SU-DHL-6 (cell line): Measurements from ENCODE around the gene ADARB2.

Experiments
- H2AFZ ChIP-seq: fragments of 200-600 bp; sonication (generic); 2 replicates; pipeline ENCODE4 v1.6.1; 2014; ENCODE audit warnings: low read depth, mild to moderate bottlenecking, moderate library complexity, mixed read lengths, antibody characterized with exemption, low read length; ENCODE audit not compliant: severe bottlenecking
- H3F3A ChIP-seq: fragments of 200-600 bp; shearing (Covaris generic); 2 replicates; pipeline ENCODE4 v1.6.0; 2016; ENCODE audit warnings: antibody characterized with exemption, mild to moderate bottlenecking; ENCODE audit not compliant: insufficient read depth
- H3K27ac ChIP-seq: fragments of 200-600 bp; sonication (generic); 2 replicates; pipeline ENCODE4 v1.5.1; 2016; ENCODE audit warnings: low read depth, mild to moderate bottlenecking, low read length, moderate library complexity, mixed read lengths
- H3K27me3 ChIP-seq: fragments of 200-600 bp; sonication (generic), shearing (Covaris generic); 2 replicates; pipeline ENCODE4 v1.6.0; 2014; ENCODE audit warnings: mild to moderate bottlenecking, low read length
- H3K36me3 ChIP-seq: fragments of 200-600 bp; sonication (generic); 2 replicates; pipeline ENCODE4 v1.6.1; 2014; ENCODE audit warnings: mild to moderate bottlenecking, low read length, mixed read lengths
- H3K4me2 ChIP-seq: fragments of 300-600, 200-600 bp; shearing (Covaris generic), sonication (generic); 2 replicates; pipeline ENCODE4 v1.6.0; 2014; ENCODE audit warnings: low read length, low read depth, mild to moderate bottlenecking; ENCODE audit not compliant: poor library complexity, severe bottlenecking
- H3K4me3 ChIP-seq: fragments of 200-600 bp; sonication (generic); 2 replicates; pipeline ENCODE4 v1.5.1; 2014; ENCODE audit warnings: antibody characterized with exemption, low read length, mild to moderate bottlenecking, mixed read lengths; ENCODE audit not compliant: insufficient read depth, poor library complexity, severe bottlenecking
- H3K79me2 ChIP-seq: fragments of 200-600 bp; sonication (generic); 2 replicates; pipeline ENCODE4 v1.6.1; 2014; ENCODE audit warnings: mild to moderate bottlenecking, low read length, moderate library complexity; ENCODE audit not compliant: insufficient read depth
- H3K9ac ChIP-seq: fragments of 200-600 bp; sonication (generic); 2 replicates; pipeline ENCODE4 v1.7.0; 2014; ENCODE audit warnings: mild to moderate bottlenecking, low read length
- H3K9me2 ChIP-seq: fragments of 200-600 bp; sonication (generic); replicated peaks from 2 replicates; pipeline ENCODE4 v1.6.1; 2014; ENCODE audit warnings: low read length; ENCODE audit not compliant: insufficient read depth
- H3K9me3 ChIP-seq: fragments of 200-600 bp; sonication (generic); 2 replicates; pipeline ENCODE4 v1.6.1; 2014; ENCODE audit warnings: low read length, mixed read lengths; ENCODE audit not compliant: insufficient read depth
- H4K20me1 ChIP-seq: fragments of 200-600 bp; sonication (generic); 2 replicates; pipeline ENCODE4 v1.6.1; 2014; ENCODE audit warnings: low read depth, mild to moderate bottlenecking, antibody characterized with exemption, low read length, moderate library complexity, mixed read lengths
- EZH2phosphoT487 ChIP-seq: fragments of 200-600 bp; sonication (generic), shearing (Covaris generic); conservative IDR thresholded peaks from 2 replicates; pipeline ENCODE4 v1.6.1; 2018; ENCODE audit warnings: mild to moderate bottlenecking, antibody characterized with exemption, low read length, moderate library complexity, mixed read lengths
- TF ChIP-seq, protein P1 (sequence below): fragments of 200-600 bp; sonication (generic); IDR thresholded peaks from one replicate; pipeline ENCODE4 v1.5.1; 2017; ENCODE audit warnings: antibody characterized with exemption, mild to moderate bottlenecking, low read length, moderate library complexity; ENCODE audit not compliant: insufficient read depth, poor library complexity, severe bottlenecking

ADARB2 gene

DNA sequence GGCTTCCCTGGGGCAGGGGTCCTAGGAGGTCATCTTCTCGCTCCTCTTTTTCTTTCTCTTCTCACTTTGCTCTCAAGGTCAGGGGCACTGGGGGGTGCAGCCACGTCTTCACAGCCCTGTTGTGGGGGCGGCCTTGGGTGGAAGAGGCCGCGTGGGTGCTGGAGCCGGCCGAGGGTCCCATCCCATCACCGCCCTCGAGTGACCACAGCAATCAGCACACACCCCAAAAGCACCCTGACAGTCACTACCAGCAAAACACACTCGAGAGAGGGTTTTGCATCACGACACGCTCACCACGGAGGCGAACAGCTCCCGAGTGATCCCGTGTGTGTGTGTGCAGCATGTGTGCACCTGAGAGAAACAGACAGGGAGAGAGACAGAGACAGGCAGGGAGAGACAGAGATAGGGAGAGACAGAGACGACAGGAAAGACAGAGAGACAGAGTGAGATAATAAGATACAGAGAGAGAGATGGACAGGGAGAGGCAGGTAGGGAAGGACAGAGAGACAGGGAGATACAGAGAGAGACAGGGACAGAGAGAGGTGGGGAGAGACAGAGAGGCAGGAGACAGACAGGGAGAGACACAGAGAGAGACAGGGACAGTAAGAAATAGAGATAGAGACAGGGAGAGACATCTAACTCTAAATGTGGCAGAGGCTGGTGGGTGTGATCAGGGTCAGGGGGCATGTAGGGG is 580.3 kb downstream of the ADARB2 start:
- Histone ChIP-seq H4K20me1 (no peaks in the 10 kb centered on the region), H3K4me3 (no peak overlapping the region), H3F3A (no peaks in the 10 kb centered on the region), H2AFZ (no peak overlapping the region), H3K79me2 (no peaks in the 10 kb centered on the region), H3K9me3 (no peaks in the 10 kb centered on the region), H3K36me3 (no peaks in the 10 kb centered on the region), H3K27me3 (no peaks in the 10 kb centered on the region), H3K27ac (no peak overlapping the region), H3K9me2 (no peaks in the 10 kb centered on the region), H3K9ac (no peak overlapping the region), H3K4me2 (no peak overlapping the region)
- TF ChIP-seq, protein P1, sequence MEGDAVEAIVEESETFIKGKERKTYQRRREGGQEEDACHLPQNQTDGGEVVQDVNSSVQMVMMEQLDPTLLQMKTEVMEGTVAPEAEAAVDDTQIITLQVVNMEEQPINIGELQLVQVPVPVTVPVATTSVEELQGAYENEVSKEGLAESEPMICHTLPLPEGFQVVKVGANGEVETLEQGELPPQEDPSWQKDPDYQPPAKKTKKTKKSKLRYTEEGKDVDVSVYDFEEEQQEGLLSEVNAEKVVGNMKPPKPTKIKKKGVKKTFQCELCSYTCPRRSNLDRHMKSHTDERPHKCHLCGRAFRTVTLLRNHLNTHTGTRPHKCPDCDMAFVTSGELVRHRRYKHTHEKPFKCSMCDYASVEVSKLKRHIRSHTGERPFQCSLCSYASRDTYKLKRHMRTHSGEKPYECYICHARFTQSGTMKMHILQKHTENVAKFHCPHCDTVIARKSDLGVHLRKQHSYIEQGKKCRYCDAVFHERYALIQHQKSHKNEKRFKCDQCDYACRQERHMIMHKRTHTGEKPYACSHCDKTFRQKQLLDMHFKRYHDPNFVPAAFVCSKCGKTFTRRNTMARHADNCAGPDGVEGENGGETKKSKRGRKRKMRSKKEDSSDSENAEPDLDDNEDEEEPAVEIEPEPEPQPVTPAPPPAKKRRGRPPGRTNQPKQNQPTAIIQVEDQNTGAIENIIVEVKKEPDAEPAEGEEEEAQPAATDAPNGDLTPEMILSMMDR: no peak
- TF ChIP-seq EZH2phosphoT487: no peak

DNA sequence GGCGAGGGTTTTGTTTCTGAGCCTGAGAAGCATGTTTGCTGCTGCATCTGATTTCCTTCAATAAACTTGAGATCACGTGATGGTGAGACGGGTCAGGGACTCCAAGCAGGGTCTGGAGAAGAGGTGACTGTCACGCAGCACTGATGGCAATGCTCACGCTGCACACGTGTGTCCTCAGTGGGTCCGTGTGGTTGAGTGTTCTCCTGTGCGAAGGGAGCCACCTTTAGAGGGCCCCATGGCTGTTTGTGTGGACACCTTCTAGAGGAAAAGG is 580.8 kb downstream of the ADARB2 start:
- no peaks in the 10 kb centered on the region for H3K79me2 ChIP-seq
- no peak overlapping the region for H3K4me3 ChIP-seq
- H3K9me3 ChIP-seq: no peaks in the 10 kb centered on the region
- H3F3A ChIP-seq: no peaks in the 10 kb centered on the region
- no peaks in the 10 kb centered on the region for H3K27me3 ChIP-seq
- H4K20me1 ChIP-seq: no peaks in the 10 kb centered on the region
- no peaks in the 10 kb centered on the region for H3K36me3 ChIP-seq
- H3K27ac ChIP-seq: no peak overlapping the region
- no peaks in the 10 kb centered on the region for H3K9me2 ChIP-seq
- H3K9ac ChIP-seq: no peak overlapping the region
- TF ChIP-seq EZH2phosphoT487: no peak
- TF ChIP-seq, protein P1: no peak
- no peak overlapping the region for H3K4me2 ChIP-seq
- no peak overlapping the region for H2AFZ ChIP-seq

GRCh38 chr10:1155791-1156615 is 581.3 kb downstream of the ADARB2 start:
- H3K9ac ChIP-seq: no peak overlapping the region
- no peak overlapping the region for H3K4me2 ChIP-seq
- no peaks in the 10 kb centered on the region for H3K79me2 ChIP-seq
- no peak overlapping the region for H2AFZ ChIP-seq
- H3K27me3 ChIP-seq: no peaks in the 10 kb centered on the region
- no peak overlapping the region for H3K4me3 ChIP-seq
- no peaks in the 10 kb centered on the region for H3K9me2 ChIP-seq
- no peaks in the 10 kb centered on the region for H4K20me1 ChIP-seq
- H3K9me3 ChIP-seq: no peaks in the 10 kb centered on the region
- H3K27ac ChIP-seq: no peak overlapping the region
- no peaks in the 10 kb centered on the region for H3F3A ChIP-seq
- H3K36me3 ChIP-seq: no peaks in the 10 kb centered on the region
- TF ChIP-seq, protein P1: no peak
- no peak for TF ChIP-seq EZH2phosphoT487
